Neuronal stem cell (in vitro differentiated cells): ENCODE measurements around the gene UBE2L3. TPM values are rescaled to one million over a fixed set of nuclear protein-coding genes. Genes with fewer than 3 reads are reported as not detected.

ENCODE experiments used
- DNase-seq: peaks from one replicate; pipeline ENCODE4 v3.0.0-alpha.2; 2013; ENCODE audit warnings: low spot score
- H2AFZ ChIP-seq: one replicate; pipeline ENCODE4 v1.6.1; 2013; ENCODE audit warnings: mild to moderate bottlenecking, low read length, inconsistent platforms
- H2AK5ac ChIP-seq: 2 replicates; pipeline ENCODE4 v1.6.1; 2013; ENCODE audit warnings: low read depth, mild to moderate bottlenecking, inconsistent platforms, low read length, moderate library complexity, mixed read lengths
- H2BK120ac ChIP-seq: 2 replicates; pipeline ENCODE4 v1.6.1; 2013; ENCODE audit warnings: low read depth, mild to moderate bottlenecking, inconsistent platforms, low read length, moderate library complexity, mixed read lengths
- H2BK12ac ChIP-seq: one replicate; pipeline ENCODE4 v1.6.1; 2013; ENCODE audit warnings: low read length, inconsistent platforms
- H2BK15ac ChIP-seq: 2 replicates; pipeline ENCODE4 v1.6.1; 2013; ENCODE audit warnings: mild to moderate bottlenecking, low read length, inconsistent platforms, mixed read lengths
- H2BK5ac ChIP-seq: one replicate; pipeline ENCODE4 v1.6.1; 2013; ENCODE audit warnings: inconsistent platforms, mild to moderate bottlenecking, low read length, moderate library complexity
- H3K14ac ChIP-seq: one replicate; pipeline ENCODE4 v1.6.1; 2013; ENCODE audit warnings: low read length, inconsistent platforms
- H3K18ac ChIP-seq: 2 replicates; pipeline ENCODE4 v1.6.1; 2013; ENCODE audit warnings: low read length, inconsistent platforms
- H3K23ac ChIP-seq: 2 replicates; pipeline ENCODE4 v1.6.1; 2013; ENCODE audit warnings: low read depth, mild to moderate bottlenecking, mixed read lengths, low read length, inconsistent platforms; ENCODE audit not compliant: poor library complexity
- H3K27ac ChIP-seq: replicated peaks from 3 replicates; pipeline ENCODE4 v1.5.1; 2013; ENCODE audit warnings: low read length, inconsistent platforms
- H3K27me3 ChIP-seq, 3 experiments: 2 replicates each; pipeline ENCODE4 v1.6.1; 2013; ENCODE audit warnings: low read length in 3 of 3, mild to moderate bottlenecking in 2 of 3, inconsistent platforms in 1 of 3, low read depth in 1 of 3, mixed read lengths in 1 of 3, moderate library complexity in 1 of 3; ENCODE audit not compliant: control insufficient read depth in 3 of 3, insufficient read depth in 3 of 3
- H3K36me3 ChIP-seq, 2 donors: replicated peaks in 1 of 2; 2 replicates each; pipeline ENCODE4 v1.6.1; 2013; ENCODE audit warnings: low read length in 2 of 2; ENCODE audit not compliant: control insufficient read depth in 2 of 2, insufficient read depth in 2 of 2
- H3K4ac ChIP-seq: 2 replicates; pipeline ENCODE4 v1.6.1; 2013; ENCODE audit warnings: inconsistent platforms, mild to moderate bottlenecking, low read length, moderate library complexity
- H3K4me1 ChIP-seq, 2 donors: 1 replicate in 1 of 2; 2 replicates in 1 of 2; pipeline ENCODE4 v1.6.1; 2013; ENCODE audit warnings: low read length in 2 of 2, low read depth in 1 of 2; ENCODE audit not compliant: control insufficient read depth in 2 of 2, insufficient read depth in 1 of 2
- H3K4me2 ChIP-seq: one replicate; pipeline ENCODE4 v1.6.1; 2013; ENCODE audit warnings: mild to moderate bottlenecking, low read length, inconsistent platforms; ENCODE audit not compliant: insufficient read depth, poor library complexity, severe bottlenecking
- H3K4me3 ChIP-seq, 2 donors: 2 replicates each; pipeline ENCODE4 v1.5.1; 2013; ENCODE audit warnings: low read length in 2 of 2, mild to moderate bottlenecking in 2 of 2, inconsistent platforms in 1 of 2, moderate library complexity in 1 of 2
- H3K79me1 ChIP-seq: one replicate; pipeline ENCODE4 v1.6.1; 2013; ENCODE audit warnings: low read depth, mild to moderate bottlenecking, inconsistent platforms, low read length, moderate library complexity
- H3K9ac ChIP-seq: one replicate; pipeline ENCODE4 v1.6.1; 2013; ENCODE audit warnings: mild to moderate bottlenecking, low read depth, low read length, inconsistent platforms; ENCODE audit not compliant: poor library complexity
- H3K9me3 ChIP-seq, 2 donors: replicated peaks in 1 of 2; 2 replicates each; pipeline versions ENCODE3 to v1.6.1; 2013; ENCODE audit warnings: low read length in 2 of 2, mild to moderate bottlenecking in 2 of 2, inconsistent platforms in 1 of 2, low read depth in 1 of 2, mixed read lengths in 1 of 2, moderate library complexity in 1 of 2; ENCODE audit not compliant: control insufficient read depth in 2 of 2, insufficient read depth in 1 of 2
- H4K8ac ChIP-seq: one replicate; pipeline ENCODE4 v1.6.1; 2013; ENCODE audit warnings: low read depth, mild to moderate bottlenecking, inconsistent platforms, low read length, moderate library complexity
- H4K91ac ChIP-seq: one replicate; pipeline ENCODE4 v1.6.1; 2013; ENCODE audit warnings: low read length, low read depth, mild to moderate bottlenecking, inconsistent platforms; ENCODE audit not compliant: poor library complexity
- WGBS, 2 donors: extraction: QIAGEN DNeasy Blood & Tissue Kit; methylation state at CpG; one replicate each; pipeline ENCODE4 v1.1.7; 2013; ENCODE audit warnings: missing lambda C conversion rate in 2 of 2, mixed read lengths in 1 of 2; ENCODE audit not compliant: insufficient read length in 2 of 2, insufficient replicate concordance in 1 of 2; ENCODE audit errors: extremely low coverage in 2 of 2; 5-methylcytosine and 5-hydroxymethylcytosine counted together
- small RNA-seq: library from polyadenylated mRNA; stranded (forward); fragments of <200 nt; extraction: miRNeasy Mini kit (QIAGEN cat#:217004); gene quantifications from one replicate; pipeline ENCODE3, GENCODE V24; 2013; ENCODE audit not compliant: insufficient read depth

The UBE2L3 gene

DNA sequence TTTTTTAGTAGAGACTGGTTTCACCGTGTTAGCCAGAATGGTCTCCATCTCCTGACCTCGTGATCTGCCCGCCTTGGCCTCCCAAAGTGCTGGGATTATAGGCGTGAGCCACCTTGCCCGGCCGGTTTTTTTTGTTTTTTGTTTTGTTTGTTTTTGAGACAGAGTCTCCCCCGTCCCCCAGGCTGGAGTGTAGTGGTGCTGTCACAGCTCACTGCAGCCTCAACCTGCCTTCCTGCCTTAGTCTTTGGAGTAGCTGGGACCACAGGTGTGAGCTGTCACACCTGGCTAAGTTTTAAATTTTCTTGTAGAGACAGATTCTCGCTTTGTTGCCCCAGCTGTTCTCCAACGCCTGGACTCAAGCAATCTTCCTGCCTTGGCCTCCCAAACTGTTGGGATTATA is 101.5 kb downstream of the UBE2L3 start:
- H3K14ac ChIP-seq, result no peak overlapping the region
- peaks cover 2 to 3% of the 10 kb centered on the region in 2 donors for H3K4me1 ChIP-seq
- DNase-seq, result no peak
- no peak overlapping the region for H2BK12ac ChIP-seq
- H3K9ac ChIP-seq, result no peak overlapping the region
- H3K23ac ChIP-seq, result no peak overlapping the region
- H3K4me3 ChIP-seq, result no peak overlapping the region
- peaks cover 16 to 45% of the 10 kb centered on the region in 2 donors for H3K36me3 ChIP-seq
- H2BK15ac ChIP-seq, result no peak overlapping the region
- no peak overlapping the region for H4K91ac ChIP-seq
- no peak overlapping the region for H3K27ac ChIP-seq
- no peak overlapping the region for H3K4ac ChIP-seq
- H3K9me3 ChIP-seq, result no peaks in the 10 kb centered on the region
- no peaks in the 10 kb centered on the region for H3K79me1 ChIP-seq
- no peak overlapping the region for H3K18ac ChIP-seq
- H2BK5ac ChIP-seq, result no peak overlapping the region
- H3K27me3 ChIP-seq, result no peaks in the 10 kb centered on the region
- no peak overlapping the region for H4K8ac ChIP-seq
- WGBS, 2 donors, result no CpG with 5 or more reads among the region's 9 CpGs
- no peak overlapping the region for H2AFZ ChIP-seq
- no peak overlapping the region for H2BK120ac ChIP-seq
- H3K4me2 ChIP-seq, result no peak overlapping the region
- no peak overlapping the region for H2AK5ac ChIP-seq

DNA sequence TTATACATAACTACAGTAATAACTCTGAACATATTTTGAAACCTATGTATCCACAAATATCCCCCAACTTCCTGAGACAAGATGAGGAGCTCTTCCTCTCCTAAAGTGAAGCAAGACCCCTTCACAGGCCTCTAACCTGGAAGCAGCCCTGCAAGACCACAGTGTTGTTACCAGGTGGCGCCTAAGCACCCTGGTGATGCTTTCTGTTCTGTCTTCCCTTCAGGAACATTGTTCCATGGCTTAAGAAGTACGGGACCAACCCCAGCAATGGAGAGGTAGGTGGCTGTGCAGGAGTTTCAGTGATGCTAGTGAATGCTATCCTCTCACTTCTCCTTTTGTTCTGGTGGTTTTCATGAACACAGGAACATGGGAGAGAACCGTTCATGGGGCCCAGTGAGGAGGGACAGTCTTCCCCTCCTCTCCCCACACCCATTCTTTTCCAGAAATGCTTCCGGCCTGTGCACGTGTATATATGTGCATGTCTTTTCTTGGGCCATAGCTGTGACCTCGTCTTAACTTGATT is 104.7 kb downstream of the UBE2L3 start:
- no peak overlapping the region for H2BK5ac ChIP-seq
- H3K4me3 ChIP-seq, result no peak overlapping the region
- H3K27me3 ChIP-seq, result no peaks in the 10 kb centered on the region
- H3K18ac ChIP-seq, result no peak overlapping the region
- H3K23ac ChIP-seq, result no peak overlapping the region
- no peak overlapping the region for H2BK15ac ChIP-seq
- no peak overlapping the region for H3K4me2 ChIP-seq
- no CpG with 5 or more reads among the region's 6 CpGs for WGBS, 2 donors
- H3K9ac ChIP-seq, result no peak overlapping the region
- no peak overlapping the region for H2BK12ac ChIP-seq
- no peak overlapping the region for H4K91ac ChIP-seq
- H2BK120ac ChIP-seq, result no peak overlapping the region
- H3K36me3 ChIP-seq, result peaks cover 25 to 64% of the 10 kb centered on the region in 2 donors
- DNase-seq, result no peak
- no peak overlapping the region for H2AK5ac ChIP-seq
- H3K4me1 ChIP-seq, result no peaks in the 10 kb centered on the region
- H4K8ac ChIP-seq, result no peak overlapping the region
- no peaks in the 10 kb centered on the region for H3K79me1 ChIP-seq
- H3K4ac ChIP-seq, result no peak overlapping the region
- no peak overlapping the region for H3K14ac ChIP-seq
- H2AFZ ChIP-seq, result no peak overlapping the region
- no peak overlapping the region for H3K27ac ChIP-seq
- H3K9me3 ChIP-seq, result peaks cover 0 to 2% of the 10 kb centered on the region in 2 donors

Small RNA genes within 50 kb of the gene (small RNA-seq; reads per million reads assigned to genes)
- gene MIR301B, result 1,856 reads per million, percentile 99 among the genes with 10 or more reads in this experiment
- gene RF00492, result not detected
- not detected for gene RN7SKP221
